IPS DF 4.7 (cell line): Measurements from ENCODE around the gene ST8SIA3.

Source experiments
- DNase-seq: peaks from one replicate; pipeline ENCODE4 v3.0.0-alpha.2; 2013; ENCODE audit warnings: low spot score; ENCODE audit errors: extremely low read depth

ST8SIA3 gene

GRCh38 chr18:57352271-57352701, at the start of gene ST8SIA3:
TSS of gene ST8SIA3 (plus strand) at chr18:57352557. CDS start at chr18:57352847, 290 bp downstream.
- DNase-seq, result no peak

- no peak for DNase-seq
These were observed 40.9 kb upstream of the ST8SIA3 start for GRCh38 chr18:57311472-57311871.

- no peak for DNase-seq
These were observed 39.8 kb upstream of the ST8SIA3 start for GRCh38 chr18:57312346-57313144.

- no peak for DNase-seq
These were observed 31.8 kb upstream of the ST8SIA3 start for GRCh38 chr18:57320603-57321002.

GRCh38 chr18:57325491-57326166, 26.7 kb upstream of the ST8SIA3 start:
- no peak for DNase-seq

GRCh38 chr18:57326718-57327323, 25.5 kb upstream of the ST8SIA3 start:
- no peak for DNase-seq

- no peak for DNase-seq
These were observed 23.7 kb upstream of the ST8SIA3 start for GRCh38 chr18:57328665-57329064.

GRCh38 chr18:57329856-57330255, 22.5 kb upstream of the ST8SIA3 start:
- no peak for DNase-seq

- no peak for DNase-seq
These were observed 20.6 kb upstream of the ST8SIA3 start for GRCh38 chr18:57331718-57332117.

- DNase-seq, result no peak
These were observed 18.4 kb upstream of the ST8SIA3 start for GRCh38 chr18:57333940-57334339.

GRCh38 chr18:57334383-57334782, 18.0 kb upstream of the ST8SIA3 start:
- no peak for DNase-seq

GRCh38 chr18:57336343-57336742, 16.0 kb upstream of the ST8SIA3 start:
- DNase-seq, result no peak

GRCh38 chr18:57337890-57338289, 14.5 kb upstream of the ST8SIA3 start:
- DNase-seq, result no peak

GRCh38 chr18:57343833-57344232, 8.5 kb upstream of the ST8SIA3 start:
- DNase-seq, result no peak

GRCh38 chr18:57346876-57347275, 5.5 kb upstream of the ST8SIA3 start:
- no peak for DNase-seq

- DNase-seq, result no peak
These were observed 4.6 kb upstream of the ST8SIA3 start for GRCh38 chr18:57347784-57348183.

GRCh38 chr18:57352761-57353136, 392 bp downstream of the ST8SIA3 start:
- DNase-seq, result no peak

- no peak for DNase-seq
These were observed 981 bp downstream of the ST8SIA3 start for GRCh38 chr18:57353137-57353939.

GRCh38 chr18:57353940-57354461, 1.6 kb downstream of the ST8SIA3 start:
- peak; percentile 51 for DNase-seq

- no peak for DNase-seq
These were observed 7.1 kb downstream of the ST8SIA3 start for GRCh38 chr18:57359433-57359832.

- DNase-seq, result no peak
These were observed 10.4 kb downstream of the ST8SIA3 start for GRCh38 chr18:57362714-57363113.
